Sciatic nerve (tissue), 2 donors: Measurements from ENCODE around the gene FTCD. TPM values are rescaled to one million over a fixed set of nuclear protein-coding genes. Genes with fewer than 3 reads are reported as not detected.

Experiments
- ATAC-seq: fragments of 200-7000 bp; cut with Tn5 transposase; one replicate; pipeline ENCODE4 v1.9.1; 2020; ENCODE audit warnings: mild to moderate bottlenecking, moderate library complexity
- DNase-seq: peaks from one replicate; pipeline ENCODE4 v3.0.0-alpha.2; 2020; ENCODE audit warnings: low spot score
- intact Hi-C: fragments of 100-400 bp; cut with DNase I; formaldehyde crosslinking; loops from one replicate; pipeline ENCODE4 v1.14.2; 2022
- total RNA-seq: library from RNA; stranded (reverse); fragmentation: NEBNext Ultra II Directional; extraction: Animal tissue kit (Norgen Biotek cat#: 25700); gene quantifications from one replicate; pipeline ENCODE4 v1.2.1, GENCODE V29; 2021
- donor health status: DM: no; HTN: no; CAD: no.
- donor health status: DM: no; HTN: no; CAD: no.

The FTCD gene
- total RNA-seq, 1 donor from 2014 or later, result 2.9 TPM

DNA sequence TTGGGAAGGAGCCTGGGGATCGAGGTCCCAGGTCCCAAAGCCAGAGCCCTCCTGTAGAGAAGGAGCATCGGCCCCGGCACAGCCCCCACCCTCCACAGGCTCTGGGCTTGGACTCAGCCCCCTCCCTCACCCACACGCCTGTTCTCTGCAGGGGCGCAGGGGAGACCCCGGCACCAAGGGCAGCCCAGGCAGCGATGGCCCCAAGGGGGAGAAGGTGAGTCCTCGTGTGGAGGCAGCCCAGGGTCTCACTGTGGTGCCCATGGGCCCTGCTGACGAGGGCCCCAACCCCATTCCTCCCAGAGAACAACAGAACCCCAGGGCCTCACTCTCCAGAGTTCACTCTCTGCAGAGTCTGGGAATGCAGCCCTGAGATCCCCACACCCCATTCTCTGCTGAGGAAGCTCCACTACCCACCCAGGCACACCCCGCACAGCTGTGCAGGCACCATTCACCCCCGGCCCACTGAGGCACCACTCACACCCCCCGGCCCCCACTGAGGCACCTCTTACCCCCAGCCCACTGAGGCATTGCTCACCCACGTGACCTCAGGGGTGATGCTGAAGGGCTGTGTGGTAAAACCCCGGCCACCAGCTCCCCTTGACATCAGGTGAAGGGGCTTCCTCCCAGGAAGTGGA lies 35.6 kb downstream of the FTCD start:
- intact Hi-C loops, result no loop called here
- DNase-seq, result peak; percentile 56

DNA sequence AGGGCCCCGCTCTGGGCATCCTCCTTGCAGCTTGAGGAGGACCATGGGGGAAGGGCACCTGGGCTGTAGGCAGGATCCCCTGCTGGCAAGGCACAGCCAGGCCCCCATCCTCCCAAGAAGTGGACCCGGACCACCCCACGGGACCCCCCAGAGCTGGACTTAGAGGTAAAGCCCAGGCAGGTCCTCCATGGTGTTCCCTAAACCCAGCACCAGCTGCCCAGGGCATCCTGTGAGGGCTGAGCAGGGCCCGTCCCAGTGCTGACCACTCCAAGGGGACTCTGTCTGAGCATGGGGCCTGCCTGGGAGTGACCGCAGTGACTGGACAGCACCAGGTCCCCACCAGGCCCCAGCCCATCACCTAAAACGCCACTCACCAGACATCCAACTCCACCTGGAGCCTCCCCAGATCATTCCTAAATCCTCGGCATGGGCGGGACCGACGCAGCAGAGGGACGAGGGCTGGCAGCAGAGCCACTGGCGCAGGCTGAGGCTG lies 36.2 kb downstream of the FTCD start:
- intact Hi-C loops, result no loop called here

More for the DNA sequence above, 35.6 kb downstream of the FTCD start:
- no peak for ATAC-seq

DNA sequence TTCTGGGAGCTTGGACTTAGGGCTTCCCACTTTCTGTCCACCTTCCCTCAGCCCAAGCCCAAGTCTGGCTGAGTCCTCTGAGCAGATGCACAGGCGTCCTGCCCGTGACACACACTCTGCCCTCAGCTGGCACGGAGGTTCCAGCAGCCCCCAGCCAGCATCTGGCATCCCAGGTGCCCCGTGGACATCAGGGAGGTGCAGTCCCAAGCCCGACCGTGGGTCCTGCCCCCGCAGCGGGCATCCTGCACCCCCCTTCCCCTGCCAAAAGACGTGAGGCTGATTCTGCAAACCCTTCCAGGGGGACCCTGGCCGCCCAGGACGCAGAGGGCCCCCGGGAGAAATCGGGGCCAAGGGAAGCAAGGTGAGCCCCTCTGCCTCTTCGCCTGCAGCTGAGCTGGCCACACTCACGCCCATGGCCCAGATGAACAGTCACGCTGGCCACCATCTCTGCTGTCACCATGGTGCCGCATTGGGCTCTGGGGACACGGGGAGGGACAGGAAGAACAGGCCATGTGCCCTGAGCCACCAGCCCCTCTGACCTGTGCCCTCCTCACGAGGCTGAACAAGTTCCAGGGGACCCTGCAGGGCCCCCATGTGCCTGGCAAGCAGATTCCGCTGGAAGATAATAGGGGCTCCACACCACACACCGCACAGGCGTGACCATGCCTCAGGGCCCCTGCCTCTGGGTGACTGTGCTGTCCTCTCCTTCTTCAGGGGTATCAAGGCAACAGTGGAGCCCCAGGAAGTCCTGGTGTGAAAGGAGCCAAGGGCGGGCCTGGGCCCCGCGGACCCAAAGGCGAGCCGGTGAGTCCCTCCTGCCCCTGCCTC lies 36.8 kb downstream of the FTCD start:
- intact Hi-C loops, result no loop called here
- no peak for DNase-seq
- no peak for ATAC-seq

More for the DNA sequence above, 36.2 kb downstream of the FTCD start:
- DNase-seq, result no peak
- ATAC-seq, result no peak

DNA sequence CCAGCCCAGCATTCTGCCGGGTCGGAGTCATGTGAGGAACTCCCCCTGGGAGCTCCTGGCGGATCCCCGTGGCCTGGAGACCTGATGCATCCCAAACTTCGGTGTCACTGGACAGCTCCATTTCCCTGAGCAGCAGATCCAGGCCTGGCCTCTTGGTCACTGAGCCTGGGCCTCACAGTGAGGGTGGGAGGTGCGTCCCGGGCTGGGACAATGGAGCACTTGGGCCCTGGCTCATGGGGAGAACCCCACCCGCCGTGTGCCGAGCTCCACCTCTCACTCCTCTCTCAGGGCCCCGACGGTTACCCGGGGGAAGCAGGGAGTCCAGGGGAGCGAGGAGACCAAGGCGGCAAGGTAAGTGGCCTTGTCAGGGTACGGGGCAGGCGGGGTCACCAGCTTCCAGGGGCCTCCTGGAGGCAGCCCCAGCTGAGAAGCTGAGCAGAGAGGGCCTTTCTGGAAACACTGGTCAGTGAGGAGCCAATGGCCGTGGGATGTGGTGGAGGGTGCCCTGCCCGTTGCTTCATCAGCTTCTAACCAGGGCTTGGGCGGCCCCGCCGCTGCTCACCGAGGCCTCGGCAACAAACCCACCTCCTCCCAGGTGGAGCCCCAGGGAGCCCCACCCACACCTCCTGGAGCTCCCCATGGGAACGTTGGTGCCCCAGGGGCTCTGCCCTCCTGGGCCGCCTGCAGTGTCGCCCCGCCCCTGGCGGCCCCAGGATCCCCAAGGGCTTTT lies 37.6 kb downstream of the FTCD start:
- DNase-seq (no peak), ATAC-seq (no peak)
- intact Hi-C loops, result no loop called here

DNA sequence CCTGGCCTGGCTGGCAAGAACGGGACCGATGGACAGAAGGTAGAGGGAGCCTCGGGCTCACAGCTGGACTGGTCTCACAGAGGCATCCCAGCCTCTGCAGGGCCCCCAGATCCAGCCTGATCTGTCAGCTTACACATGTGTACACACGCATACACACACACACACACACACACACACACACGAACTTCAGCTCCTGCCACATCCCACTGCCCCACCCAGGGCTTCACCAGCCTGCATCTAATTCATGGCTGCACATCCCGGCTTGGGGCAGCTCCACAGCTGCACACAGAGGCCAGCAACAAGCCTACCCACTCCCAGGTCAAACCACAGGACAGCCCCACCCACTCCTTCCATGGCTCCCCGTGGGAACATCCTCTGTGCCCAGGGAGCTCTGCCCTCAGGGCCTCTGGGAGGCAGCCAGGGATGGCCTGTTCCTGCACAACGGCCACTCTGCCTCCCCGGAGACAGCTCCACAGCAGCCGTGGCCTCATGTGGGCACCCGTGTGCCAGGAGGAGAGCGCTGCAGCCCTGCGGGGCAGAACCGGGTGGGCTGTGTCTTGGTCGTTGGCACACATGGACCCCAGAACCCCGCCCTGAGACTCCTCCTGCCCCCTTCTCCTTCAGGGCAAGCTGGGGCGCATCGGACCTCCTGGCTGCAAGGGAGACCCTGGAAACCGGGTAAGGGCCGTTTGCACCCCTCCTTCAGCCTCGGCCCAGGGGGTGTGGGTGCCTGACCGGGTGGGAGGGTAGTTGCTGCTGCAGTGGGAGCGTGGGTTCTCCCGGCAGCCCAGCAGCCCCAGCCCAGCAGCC lies 38.4 kb downstream of the FTCD start:
- intact Hi-C loops, result no loop called here
- DNase-seq (peak; percentile 58), ATAC-seq (peak; percentile 14)

DNA sequence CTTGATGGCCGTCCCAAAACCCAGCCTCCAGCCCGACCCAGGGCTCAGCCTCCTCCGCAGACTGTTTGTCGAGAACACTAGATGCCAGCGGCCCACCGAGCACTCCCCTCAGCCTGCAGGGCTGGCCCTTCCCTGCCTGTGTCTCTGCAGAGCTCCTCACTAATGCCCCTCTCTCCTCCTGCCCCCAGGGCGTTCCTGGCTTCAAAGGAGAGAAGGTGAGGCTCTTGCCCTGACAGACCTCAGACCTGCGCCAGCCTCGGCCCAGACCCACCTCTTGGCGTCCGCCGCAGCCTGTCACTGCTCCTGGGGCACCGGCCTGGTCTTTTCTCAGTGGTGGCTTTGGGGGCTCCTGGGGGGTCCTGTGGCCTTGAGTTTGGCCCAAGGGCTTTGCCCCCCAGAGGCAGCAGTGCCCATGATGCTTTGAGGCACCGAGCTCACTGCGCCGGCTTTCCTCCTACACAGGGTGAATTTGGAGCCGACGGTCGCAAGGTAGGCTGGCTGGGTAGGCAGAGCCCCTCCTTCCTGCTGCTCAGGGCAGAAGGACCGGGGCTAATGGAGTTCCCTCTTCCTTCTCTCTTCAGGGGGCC lies 39.1 kb downstream of the FTCD start:
- DNase-seq, result peak; percentile 46
- no peak for ATAC-seq
- intact Hi-C loops, result no loop called here

DNA sequence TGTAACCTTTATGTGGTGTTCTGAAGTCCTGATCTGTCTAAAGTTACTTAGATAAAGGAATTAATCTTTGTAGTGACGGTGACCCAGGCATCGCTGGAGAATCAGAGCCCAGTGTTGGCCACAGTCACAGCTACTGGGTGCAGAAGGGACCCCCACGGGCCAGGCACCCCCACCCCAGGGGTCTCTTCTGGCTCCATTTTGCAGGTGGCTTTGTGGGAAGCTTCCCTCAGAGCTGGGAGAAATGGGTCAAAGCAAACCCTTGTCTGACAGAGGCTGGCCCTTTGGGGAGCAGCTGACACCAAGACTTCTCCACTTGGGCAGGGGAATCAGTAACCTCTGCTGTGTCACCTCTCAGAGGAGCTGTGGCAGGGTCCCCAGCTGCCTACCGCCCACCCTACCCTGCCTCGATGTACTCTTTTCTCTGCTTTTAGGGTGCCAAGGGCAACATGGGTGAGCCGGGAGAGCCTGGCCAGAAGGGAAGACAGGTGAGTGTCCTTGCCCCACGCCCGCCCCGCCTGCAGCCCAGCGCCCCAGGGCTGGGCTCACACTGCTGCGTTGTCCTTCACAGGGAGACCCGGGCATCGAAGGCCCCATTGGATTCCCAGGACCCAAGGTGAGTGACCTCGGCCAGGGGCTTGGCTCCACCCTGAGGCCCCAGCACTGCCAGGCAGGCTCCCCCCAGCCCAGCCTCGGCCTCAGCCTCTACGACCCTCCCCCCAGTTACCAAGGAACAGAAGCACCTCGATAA lies 39.8 kb downstream of the FTCD start:
- intact Hi-C loops, result no loop called here
- ATAC-seq (no peak), DNase-seq (peak; percentile 54)

DNA sequence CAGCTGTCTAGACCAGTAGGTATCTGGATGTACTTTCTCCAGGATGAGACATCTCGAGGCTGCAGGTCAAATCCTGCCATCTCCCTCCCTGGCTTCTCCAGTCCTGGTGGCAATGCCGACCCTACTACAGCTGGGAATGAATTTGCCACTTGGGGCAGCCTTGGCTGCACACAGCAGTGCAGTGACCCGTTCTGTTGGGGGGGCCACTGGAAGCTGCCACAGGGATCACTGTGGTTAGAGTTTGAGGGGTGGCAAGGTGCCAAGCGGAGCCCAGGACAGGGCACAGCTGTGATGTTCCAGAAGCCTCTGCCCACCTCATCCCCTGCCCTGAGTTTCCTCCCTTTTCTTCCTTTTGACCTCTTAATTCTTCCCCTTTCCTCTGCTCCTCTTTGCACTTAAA lies 40.4 kb downstream of the FTCD start:
- ATAC-seq (no peak), DNase-seq (peak; percentile 59)
- intact Hi-C loops, result no loop called here

DNA sequence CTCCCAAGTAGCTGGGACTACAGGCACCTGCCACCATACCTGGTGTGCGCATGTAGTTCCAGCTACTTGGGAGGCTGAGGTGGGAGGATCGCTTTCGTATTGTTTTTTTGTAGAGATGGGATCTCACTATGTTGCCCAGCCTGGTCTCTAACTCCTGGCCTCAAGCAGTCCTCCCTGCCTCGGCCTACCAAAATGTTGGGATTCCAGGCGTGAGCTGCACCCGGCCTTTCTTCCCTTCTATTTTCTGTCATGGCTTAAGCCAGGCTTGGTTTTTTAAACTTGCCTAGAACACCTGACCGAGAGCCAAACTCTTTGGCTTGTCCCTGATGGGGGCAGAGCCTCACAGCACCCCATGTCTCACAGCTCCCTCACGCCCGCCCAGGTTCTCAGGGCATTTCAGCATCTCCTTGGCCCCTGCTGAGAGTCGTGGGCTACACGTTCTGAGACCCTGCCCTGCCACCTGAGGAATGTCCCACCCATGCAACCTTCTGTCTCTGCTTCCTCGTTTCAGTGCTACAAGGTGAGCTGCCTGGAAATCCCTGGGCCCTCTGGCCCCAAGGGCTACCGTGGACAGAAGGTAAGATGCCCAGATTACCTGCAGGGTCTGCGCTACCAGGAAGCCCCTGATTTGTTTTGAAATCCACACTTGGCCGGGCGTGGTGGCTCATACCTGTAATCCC lies 41.7 kb downstream of the FTCD start:
- ATAC-seq (no peak), DNase-seq (no peak)
- intact Hi-C loops, result no loop called here

DNA sequence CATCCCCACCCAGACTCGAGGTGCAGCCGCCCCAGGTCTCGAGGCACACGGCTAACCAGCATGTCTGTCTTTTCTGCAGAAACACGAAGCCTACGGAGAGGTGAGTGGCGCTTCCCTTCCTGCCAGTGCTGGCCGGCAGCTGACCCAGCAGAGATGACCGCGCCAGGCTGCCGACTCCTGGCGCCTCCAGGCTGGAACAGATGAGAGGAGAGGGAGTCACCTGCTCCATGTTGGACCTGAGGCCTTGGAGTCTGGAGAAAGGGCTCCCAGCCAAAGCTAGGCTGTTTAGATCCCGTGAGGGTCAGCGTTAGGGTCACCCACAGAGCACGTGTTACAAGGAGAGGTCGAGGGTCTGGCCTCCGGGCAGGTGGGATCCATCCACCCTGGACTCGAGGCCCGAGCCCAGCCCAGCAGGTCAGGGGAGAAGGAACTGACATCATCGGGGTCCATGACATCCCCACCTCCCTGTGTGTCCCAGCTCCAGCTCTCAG lies 42.6 kb downstream of the FTCD start:
- intact Hi-C loops, result no loop called here
- DNase-seq, result peak; percentile 51
- no peak for ATAC-seq

DNA sequence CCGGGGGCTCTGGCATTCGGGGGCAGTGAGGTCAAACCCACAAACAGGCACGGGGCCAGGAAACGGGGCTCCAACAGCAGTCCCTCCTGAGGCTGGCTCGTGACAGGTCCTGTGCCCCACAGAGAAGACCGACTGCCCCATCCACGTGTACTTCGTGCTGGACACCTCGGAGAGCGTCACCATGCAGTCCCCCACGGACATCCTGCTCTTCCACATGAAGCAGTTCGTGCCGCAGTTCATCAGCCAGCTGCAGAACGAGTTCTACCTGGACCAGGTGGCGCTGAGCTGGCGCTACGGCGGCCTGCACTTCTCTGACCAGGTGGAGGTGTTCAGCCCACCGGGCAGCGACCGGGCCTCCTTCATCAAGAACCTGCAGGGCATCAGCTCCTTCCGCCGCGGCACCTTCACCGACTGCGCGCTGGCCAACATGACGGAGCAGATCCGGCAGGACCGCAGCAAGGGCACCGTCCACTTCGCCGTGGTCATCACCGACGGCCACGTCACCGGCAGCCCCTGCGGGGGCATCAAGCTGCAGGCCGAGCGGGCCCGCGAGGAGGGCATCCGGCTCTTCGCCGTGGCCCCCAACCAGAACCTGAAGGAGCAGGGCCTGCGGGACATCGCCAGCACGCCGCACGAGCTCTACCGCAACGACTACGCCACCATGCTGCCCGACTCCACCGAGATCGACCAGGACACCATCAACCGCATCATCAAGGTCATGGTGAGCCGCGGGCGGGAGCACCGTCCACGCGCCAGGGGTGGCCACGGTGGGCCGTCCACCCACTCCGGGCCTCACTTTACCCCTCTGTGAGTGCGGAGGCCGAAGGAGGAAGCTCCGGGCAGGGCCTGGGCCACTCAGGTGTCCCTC lies 43.3 kb downstream of the FTCD start:
- peak; percentile 59 for DNase-seq
- ATAC-seq, result no peak
- intact Hi-C loops, result no loop called here

DNA sequence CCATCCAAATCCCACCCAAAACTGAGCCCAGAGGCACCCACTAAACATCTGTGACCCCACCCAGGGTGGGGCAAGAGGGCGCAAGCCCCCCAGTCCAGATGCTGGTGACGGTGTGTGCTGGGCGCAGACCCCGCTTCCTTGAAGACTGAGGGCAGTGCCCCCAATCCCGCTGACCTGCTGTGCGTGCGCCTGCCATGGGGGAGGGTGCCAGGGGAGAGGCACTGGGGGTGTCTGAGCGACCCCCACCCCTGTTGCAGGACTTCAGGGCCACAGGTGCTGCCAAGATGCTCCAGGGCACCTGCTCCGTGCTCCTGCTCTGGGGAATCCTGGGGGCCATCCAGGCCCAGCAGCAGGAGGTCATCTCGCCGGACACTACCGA lies 44.2 kb downstream of the FTCD start:
- intact Hi-C loops, result no loop called here
- DNase-seq (peak; percentile 51), ATAC-seq (peak; percentile 16)

DNA sequence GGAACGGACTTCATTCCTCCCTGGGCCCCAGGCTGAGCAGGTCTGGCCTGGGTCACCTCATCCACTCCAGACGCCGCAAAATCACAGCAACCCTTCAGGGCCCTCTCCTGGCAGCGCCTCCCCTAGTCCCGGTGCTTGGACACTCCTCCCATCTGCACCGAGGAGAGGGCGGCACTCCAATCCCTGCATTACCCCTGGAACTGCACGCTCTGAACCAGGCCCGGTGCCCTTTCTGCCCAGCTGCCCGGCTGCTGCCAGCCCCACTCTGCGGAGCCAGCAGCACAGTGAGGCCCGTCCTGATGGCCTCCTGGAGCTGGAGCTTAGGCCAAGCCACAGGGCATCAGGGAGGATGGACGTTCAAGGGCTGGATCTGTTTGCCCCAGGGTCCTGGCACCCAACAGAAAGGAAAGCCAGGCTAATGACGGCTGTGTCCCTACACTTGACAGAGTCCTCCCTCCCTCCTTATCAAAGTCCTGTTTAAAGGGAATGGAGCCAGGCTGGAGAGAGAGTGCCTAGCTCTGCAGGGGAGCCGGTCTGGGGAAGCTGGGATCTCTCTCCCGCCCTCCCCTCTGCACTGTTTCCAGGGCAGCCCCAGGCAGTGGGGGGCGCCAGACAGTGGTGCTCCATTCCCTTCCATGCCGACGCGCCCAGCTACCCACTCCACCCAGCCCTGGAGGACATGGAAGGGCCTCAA lies 44.7 kb downstream of the FTCD start:
- intact Hi-C loops, result no loop called here
- peak; percentile 78 for ATAC-seq
- peak; percentile 65 for DNase-seq

DNA sequence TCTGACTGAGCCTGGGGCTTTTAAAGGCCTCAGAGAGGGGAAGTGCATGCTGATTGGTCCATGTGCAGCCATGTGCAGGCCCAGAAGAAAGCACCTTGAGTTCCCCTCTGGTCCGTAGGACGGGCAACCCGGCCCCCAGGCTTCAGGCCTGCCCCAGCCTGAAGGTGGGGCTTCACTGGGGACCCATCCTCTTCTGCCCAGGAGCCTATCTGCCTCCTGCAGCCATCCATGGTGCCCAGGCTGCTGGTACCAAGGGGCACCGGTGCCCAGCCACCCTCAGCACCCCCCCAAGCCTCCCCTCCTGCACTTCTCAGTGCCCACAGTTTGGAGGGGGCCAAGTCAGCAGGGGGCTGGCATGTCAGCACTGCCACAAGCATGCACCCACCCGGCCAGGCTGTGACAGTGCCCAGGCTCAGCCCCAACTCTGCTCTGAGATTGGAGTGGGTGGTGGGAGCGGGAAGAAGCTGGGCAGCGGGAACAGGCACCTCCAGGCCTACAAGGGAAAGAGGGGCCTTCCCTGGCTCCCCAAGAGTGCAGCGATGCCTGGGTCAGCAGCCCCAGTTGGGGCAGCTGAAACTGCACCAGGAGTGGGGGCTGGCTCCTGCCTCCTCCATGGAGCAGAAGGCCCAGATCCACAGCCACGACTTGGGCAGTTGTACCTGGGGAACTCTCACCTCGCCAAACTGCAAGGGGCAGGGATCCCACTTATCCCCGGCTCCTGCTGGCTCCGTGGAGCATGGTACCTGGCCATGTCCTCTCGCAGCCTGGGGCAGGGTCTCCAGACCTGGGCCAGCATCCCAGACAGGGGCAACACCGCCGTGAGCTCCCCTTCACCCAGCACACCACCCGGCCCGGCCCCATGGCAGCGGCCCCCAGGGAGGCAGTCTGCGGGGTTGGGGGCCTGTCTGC lies 45.8 kb downstream of the FTCD start:
- DNase-seq, result no peak
- intact Hi-C loops, result no loop called here
- peak; percentile 21 for ATAC-seq

DNA sequence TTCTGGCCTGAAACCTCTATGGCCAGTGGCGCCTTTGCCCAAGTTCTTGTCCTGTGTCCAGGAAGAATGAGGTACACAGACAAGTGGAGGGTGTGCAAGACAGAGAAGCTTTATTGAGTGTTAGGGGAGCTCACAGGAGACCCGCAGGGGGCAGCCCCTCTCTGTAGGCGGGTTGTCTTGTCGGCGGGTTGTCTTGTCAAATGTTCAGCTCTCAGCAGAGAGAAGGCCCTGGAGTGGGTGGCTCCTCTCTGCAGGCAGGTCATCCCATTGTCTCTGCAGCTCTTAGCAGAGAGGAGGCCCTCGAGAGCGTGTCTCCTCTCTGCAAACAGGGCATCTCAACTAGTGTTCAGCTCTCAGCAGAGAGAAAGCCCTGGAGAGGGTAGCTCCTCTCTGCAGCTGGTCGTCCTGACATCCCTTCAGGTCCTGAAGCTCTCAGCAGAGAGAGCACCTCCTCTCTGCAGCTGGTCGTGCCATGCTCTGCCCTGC lies 46.5 kb downstream of the FTCD start:
- ATAC-seq, result no peak
- intact Hi-C loops, result no loop called here
- no peak for DNase-seq
